PC-3 (cell line): Measurements from ENCODE around the gene FBN2.

Experiments used
- EZH2 ChIP-seq: fragments of 300-600 bp; sonication (generic); IDR thresholded peaks from one replicate; pipeline ENCODE4 v1.6.1; 2017; ENCODE audit warnings: antibody characterized with exemption, mild to moderate bottlenecking, low read length; ENCODE audit not compliant: unreplicated experiment
- TF ChIP-seq, protein P1 (sequence below): fragments of 300-600 bp; sonication (generic); conservative IDR thresholded peaks from 2 replicates; pipeline ENCODE4 v1.5.1; 2017; ENCODE audit warnings: antibody characterized with exemption, low read depth, mild to moderate bottlenecking, low read length

DNA sequence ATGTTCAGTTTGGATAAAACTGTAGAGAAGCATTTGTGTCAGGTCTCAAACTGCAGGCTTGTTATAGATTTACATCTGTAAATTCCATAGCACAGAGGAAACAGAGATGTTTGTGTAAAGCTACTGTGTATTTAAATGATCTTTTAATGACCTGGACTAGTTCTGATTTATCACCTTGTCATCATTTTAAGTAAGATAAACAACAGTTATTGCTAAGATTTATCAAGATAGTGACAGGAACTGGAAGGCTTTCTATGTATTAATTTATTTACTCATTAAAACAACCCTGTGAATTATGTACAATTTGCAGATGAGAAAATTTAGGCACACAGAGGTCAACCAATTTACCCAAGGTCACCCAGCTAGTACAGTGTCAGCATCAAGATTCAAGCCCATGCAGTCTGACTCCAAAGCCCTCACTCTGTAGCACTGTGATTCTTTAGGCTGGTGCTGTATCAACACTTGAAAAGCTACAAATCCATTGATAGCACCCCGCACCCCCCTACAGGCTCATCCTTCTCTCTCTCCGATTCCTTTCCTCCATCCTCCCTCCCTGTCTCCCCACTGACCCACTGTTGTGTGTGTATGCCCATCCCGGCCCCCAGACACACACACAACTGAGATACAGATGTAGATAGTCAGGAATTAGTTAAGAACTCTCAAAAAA, 184.5 kb downstream of the FBN2 start:
- TF ChIP-seq, protein P1, sequence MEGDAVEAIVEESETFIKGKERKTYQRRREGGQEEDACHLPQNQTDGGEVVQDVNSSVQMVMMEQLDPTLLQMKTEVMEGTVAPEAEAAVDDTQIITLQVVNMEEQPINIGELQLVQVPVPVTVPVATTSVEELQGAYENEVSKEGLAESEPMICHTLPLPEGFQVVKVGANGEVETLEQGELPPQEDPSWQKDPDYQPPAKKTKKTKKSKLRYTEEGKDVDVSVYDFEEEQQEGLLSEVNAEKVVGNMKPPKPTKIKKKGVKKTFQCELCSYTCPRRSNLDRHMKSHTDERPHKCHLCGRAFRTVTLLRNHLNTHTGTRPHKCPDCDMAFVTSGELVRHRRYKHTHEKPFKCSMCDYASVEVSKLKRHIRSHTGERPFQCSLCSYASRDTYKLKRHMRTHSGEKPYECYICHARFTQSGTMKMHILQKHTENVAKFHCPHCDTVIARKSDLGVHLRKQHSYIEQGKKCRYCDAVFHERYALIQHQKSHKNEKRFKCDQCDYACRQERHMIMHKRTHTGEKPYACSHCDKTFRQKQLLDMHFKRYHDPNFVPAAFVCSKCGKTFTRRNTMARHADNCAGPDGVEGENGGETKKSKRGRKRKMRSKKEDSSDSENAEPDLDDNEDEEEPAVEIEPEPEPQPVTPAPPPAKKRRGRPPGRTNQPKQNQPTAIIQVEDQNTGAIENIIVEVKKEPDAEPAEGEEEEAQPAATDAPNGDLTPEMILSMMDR = no peak
- no peak for TF ChIP-seq EZH2
